Panc1 (cell line): ENCODE data around the gene PDE4B.

Experiments used
- CTCF ChIP-seq: fragments of 450-650 bp; IDR thresholded peaks from 2 replicates; pipeline ENCODE4 v1.5.1; 2017; ENCODE audit warnings: mild to moderate bottlenecking
- REST ChIP-seq, 2 experiments: IDR thresholded peaks; 2 replicates each; pipeline ENCODE4 v1.6.1; 2011 to 2012; ENCODE audit warnings: low read depth in 2 of 2, control low read depth in 1 of 2, low read length in 1 of 2, mild to moderate bottlenecking in 1 of 2, moderate library complexity in 1 of 2; ENCODE audit not compliant: insufficient read depth in 1 of 2

GRCh38 chr1:66355756-66356155, 563.1 kb downstream of the PDE4B start:
- no peak for TF ChIP-seq CTCF
- TF ChIP-seq REST (IDR thresholded peaks at IDR 0.05; ENCODE audit: insufficient read depth in 1 of 2, low read depth in 2 of 2, low read length in 1 of 2): no peak
